HEK293 (cell line): ENCODE data around the gene PIK3R6.

ENCODE experiments used
- CTCF ChIA-PET: fragments of 350-600 bp; formaldehyde crosslinking; extraction: SDS; loops from one replicate; lab custom pipeline; 2021; ENCODE audit warnings: antibody characterized with exemption; lab: Yijun Ruan, JAX
- POLR2A ChIA-PET: fragments of 300-600 bp; formaldehyde crosslinking; extraction: SDS; loops from one replicate; lab custom pipeline; 2020; ENCODE audit warnings: antibody characterized with exemption, inconsistent platforms; lab: Yijun Ruan, JAX
- H3K27ac ChIP-seq: fragments of 200-500 bp; sonication (Bioruptor generic); 2 replicates; pipeline ENCODE4 v1.5.1; 2014; ENCODE audit warnings: low read depth, low read length, control low read depth, inconsistent platforms; ENCODE audit errors: extremely low read depth
- H3K36me3 ChIP-seq, 2 experiments: fragments of 200-500 bp in 1 of 2; sonication (Bioruptor generic) in 1 of 2; 1 replicate in 1 of 2; 2 replicates in 1 of 2; pipeline ENCODE4 v1.5.1; 2014 to 2017; ENCODE audit warnings: inconsistent platforms in 2 of 2, low read length in 2 of 2; ENCODE audit not compliant: control insufficient read depth in 2 of 2, insufficient read depth in 1 of 2
- H3K4me1 ChIP-seq: fragments of 200-500 bp; sonication (Bioruptor generic); 2 replicates; pipeline ENCODE4 v1.5.1; 2014; ENCODE audit warnings: mild to moderate bottlenecking, low read length, inconsistent platforms; ENCODE audit not compliant: control insufficient read depth, insufficient read depth
- H3K4me3 ChIP-seq: 2 replicates; pipeline ENCODE4 v1.5.1; 2011; ENCODE audit warnings: low read depth, mild to moderate bottlenecking, control low read depth, low read length, moderate library complexity
- H3K9me3 ChIP-seq: fragments of 200-500 bp; sonication (Bioruptor generic); 2 replicates; pipeline ENCODE4 v1.5.1; 2014; ENCODE audit warnings: low read depth, low read length, inconsistent platforms; ENCODE audit not compliant: control insufficient read depth, insufficient read depth
- EGR2 ChIP-seq: fragments of 450-650 bp; formaldehyde crosslinking; IDR thresholded peaks from 2 replicates; pipeline ENCODE4 v1.5.1; 2016; ENCODE audit warnings: low read depth, missing biosample characterization, missing genetic modification characterization
- GLI4 ChIP-seq: fragments of 450-650 bp; formaldehyde crosslinking; IDR thresholded peaks from 2 replicates; pipeline ENCODE4 v1.5.1; 2016; ENCODE audit warnings: missing biosample characterization, missing genetic modification characterization
- KLF16 ChIP-seq: fragments of 450-650 bp; formaldehyde crosslinking; IDR thresholded peaks from 2 replicates; pipeline ENCODE4 v1.5.1; 2017; ENCODE audit warnings: missing biosample characterization, missing genetic modification characterization
- KLF9 ChIP-seq: fragments of 450-650 bp; formaldehyde crosslinking; IDR thresholded peaks from 2 replicates; pipeline ENCODE4 v1.5.1; 2016; ENCODE audit warnings: missing biosample characterization, missing genetic modification characterization, low read depth
- MZF1 ChIP-seq: fragments of 450-650 bp; formaldehyde crosslinking; IDR thresholded peaks from 2 replicates; pipeline ENCODE4 v1.5.1; 2017; ENCODE audit warnings: missing biosample characterization, missing genetic modification characterization, borderline replicate concordance
- REPIN1 ChIP-seq: fragments of 450-650 bp; formaldehyde crosslinking; IDR thresholded peaks from 2 replicates; pipeline ENCODE4 v1.5.1; 2017; ENCODE audit warnings: missing biosample characterization, missing genetic modification characterization, low read depth
- ZFP69B ChIP-seq: fragments of 450-650 bp; formaldehyde crosslinking; IDR thresholded peaks from 2 replicates; pipeline ENCODE4 v1.5.1; 2016; ENCODE audit warnings: missing biosample characterization, missing genetic modification characterization
- ZNF132 ChIP-seq: fragments of 450-650 bp; formaldehyde crosslinking; IDR thresholded peaks from 2 replicates; pipeline ENCODE4 v1.5.1; 2017; ENCODE audit warnings: missing biosample characterization, missing genetic modification characterization, borderline replicate concordance
- ZNF146 ChIP-seq: fragments of 450-650 bp; formaldehyde crosslinking; IDR thresholded peaks from 2 replicates; pipeline ENCODE4 v1.5.1; 2016; ENCODE audit warnings: missing biosample characterization, missing genetic modification characterization
- ZNF155 ChIP-seq: fragments of 450-650 bp; formaldehyde crosslinking; IDR thresholded peaks from 2 replicates; pipeline ENCODE4 v1.5.1; 2016; ENCODE audit warnings: missing biosample characterization, missing genetic modification characterization
- ZNF19 ChIP-seq: fragments of 450-650 bp; formaldehyde crosslinking; IDR thresholded peaks from 2 replicates; pipeline ENCODE4; 2016; ENCODE audit warnings: missing biosample characterization, missing genetic modification characterization, low read depth
- ZNF248 ChIP-seq: fragments of 450-650 bp; formaldehyde crosslinking; IDR thresholded peaks from 2 replicates; pipeline ENCODE4 v1.5.1; 2017; ENCODE audit warnings: missing biosample characterization, missing genetic modification characterization
- ZNF350 ChIP-seq: fragments of 450-650 bp; formaldehyde crosslinking; IDR thresholded peaks from 2 replicates; pipeline ENCODE4 v1.5.0; 2017; ENCODE audit warnings: missing biosample characterization, mild to moderate bottlenecking, missing genetic modification characterization
- ZNF423 ChIP-seq: fragments of 450-650 bp; formaldehyde crosslinking; IDR thresholded peaks from 2 replicates; pipeline ENCODE4 v1.5.1; 2016; ENCODE audit warnings: missing biosample characterization, missing genetic modification characterization
- ZNF530 ChIP-seq: fragments of 450-650 bp; formaldehyde crosslinking; IDR thresholded peaks from 2 replicates; pipeline ENCODE4 v1.5.1; 2016; ENCODE audit warnings: low read depth, missing biosample characterization, missing genetic modification characterization
- ZNF549 ChIP-seq: fragments of 450-650 bp; IDR thresholded peaks from 2 replicates; pipeline ENCODE4 v1.5.1; 2018; ENCODE audit warnings: missing biosample characterization, missing genetic modification characterization, mild to moderate bottlenecking, inconsistent platforms, moderate library complexity
- ZNF558 ChIP-seq: fragments of 450-650 bp; formaldehyde crosslinking; IDR thresholded peaks from 2 replicates; pipeline ENCODE4 v1.5.1; 2016; ENCODE audit warnings: missing biosample characterization, missing genetic modification characterization
- ZNF654 ChIP-seq: fragments of 450-650 bp; formaldehyde crosslinking; IDR thresholded peaks from 2 replicates; pipeline ENCODE4 v1.5.1; 2016; ENCODE audit warnings: low read depth, missing biosample characterization, missing genetic modification characterization
- ZNF670 ChIP-seq: fragments of 450-650 bp; formaldehyde crosslinking; IDR thresholded peaks from 2 replicates; pipeline ENCODE4 v1.5.1; 2016; ENCODE audit warnings: missing biosample characterization, missing genetic modification characterization, low read depth
- ZNF785 ChIP-seq: fragments of 450-650 bp; formaldehyde crosslinking; IDR thresholded peaks from 2 replicates; pipeline ENCODE4 v1.5.1; 2016; ENCODE audit warnings: missing biosample characterization, missing genetic modification characterization
- ZNF843 ChIP-seq: fragments of 450-650 bp; formaldehyde crosslinking; IDR thresholded peaks from 2 replicates; pipeline ENCODE4 v1.5.1; 2016; ENCODE audit warnings: missing biosample characterization, missing genetic modification characterization
- TF ChIP-seq, protein P1 (sequence below): fragments of 450-650 bp; formaldehyde crosslinking; IDR thresholded peaks from 2 replicates; pipeline ENCODE4 v1.5.1; 2016; ENCODE audit warnings: missing biosample characterization, missing genetic modification characterization
- TF ChIP-seq, protein P2 (sequence below): fragments of 450-650 bp; formaldehyde crosslinking; conservative IDR thresholded peaks from 2 replicates; pipeline ENCODE4 v1.5.1; 2016; ENCODE audit warnings: low read depth, missing biosample characterization, missing genetic modification characterization
- TF ChIP-seq, protein P3 (sequence below): fragments of 450-650 bp; formaldehyde crosslinking; IDR thresholded peaks from 2 replicates; pipeline ENCODE4 v1.5.1; 2016; ENCODE audit warnings: missing biosample characterization, missing genetic modification characterization

The PIK3R6 gene

DNA sequence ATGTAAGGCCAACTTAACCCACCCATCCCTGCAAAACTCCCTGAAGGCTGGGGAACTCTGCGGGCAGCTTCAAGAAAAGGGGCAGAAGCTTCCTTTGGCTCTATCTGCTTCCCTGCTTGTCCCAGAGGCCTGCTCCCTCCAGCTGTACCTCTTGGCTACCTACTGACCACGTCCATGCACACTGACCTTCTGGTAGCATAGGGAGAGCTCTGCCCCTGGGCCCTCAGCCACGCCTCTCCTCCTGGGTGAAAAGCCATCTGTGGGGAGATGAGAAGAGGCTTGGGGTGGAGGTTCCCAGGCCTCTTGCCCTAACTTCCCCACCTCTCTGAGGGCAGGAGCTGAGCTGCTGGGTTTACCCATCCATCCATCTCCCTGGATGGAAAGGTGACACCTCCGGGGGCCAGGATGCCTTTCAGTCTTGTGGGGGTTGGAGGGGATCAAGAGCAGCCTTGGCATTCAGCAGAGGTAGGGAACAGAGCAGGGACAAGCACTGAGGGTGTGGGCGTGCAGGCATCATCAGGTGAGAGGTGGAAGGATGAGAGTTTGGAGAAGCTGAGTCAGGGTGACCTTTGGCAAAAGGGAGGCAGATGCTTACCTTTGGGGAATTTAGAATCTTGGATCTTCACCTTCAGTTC is 45.0 kb downstream of the PIK3R6 start:
- Histone ChIP-seq H3K27ac (no peak overlapping the region), H3K4me3 (no peak overlapping the region), H3K36me3 (no peaks in the 10 kb centered on the region), H3K9me3 (no peaks in the 10 kb centered on the region), H3K4me1 (no peaks in the 10 kb centered on the region)
- ChIA-PET POLR2A (no interaction called here), CTCF (no interaction called here)
- TF ChIP-seq ZNF558 (tag by site-specific recombination) (no peak), ZNF785 (tag by site-specific recombination) (no peak), ZNF670 (no peak), KLF9 (tag by site-specific recombination) (no peak), ZNF654 (tag by site-specific recombination) (no peak), KLF16 (no peak), ZNF132 (tag by site-specific recombination) (no peak), ZNF423 (tag by site-specific recombination) (no peak), ZNF248 (tag by site-specific recombination) (no peak), ZNF530 (tag by site-specific recombination) (no peak), ZNF19 (tag by site-specific recombination) (no peak), ZNF350 (tag by site-specific recombination) (no peak), ZFP69B (tag by site-specific recombination) (no peak)

DNA sequence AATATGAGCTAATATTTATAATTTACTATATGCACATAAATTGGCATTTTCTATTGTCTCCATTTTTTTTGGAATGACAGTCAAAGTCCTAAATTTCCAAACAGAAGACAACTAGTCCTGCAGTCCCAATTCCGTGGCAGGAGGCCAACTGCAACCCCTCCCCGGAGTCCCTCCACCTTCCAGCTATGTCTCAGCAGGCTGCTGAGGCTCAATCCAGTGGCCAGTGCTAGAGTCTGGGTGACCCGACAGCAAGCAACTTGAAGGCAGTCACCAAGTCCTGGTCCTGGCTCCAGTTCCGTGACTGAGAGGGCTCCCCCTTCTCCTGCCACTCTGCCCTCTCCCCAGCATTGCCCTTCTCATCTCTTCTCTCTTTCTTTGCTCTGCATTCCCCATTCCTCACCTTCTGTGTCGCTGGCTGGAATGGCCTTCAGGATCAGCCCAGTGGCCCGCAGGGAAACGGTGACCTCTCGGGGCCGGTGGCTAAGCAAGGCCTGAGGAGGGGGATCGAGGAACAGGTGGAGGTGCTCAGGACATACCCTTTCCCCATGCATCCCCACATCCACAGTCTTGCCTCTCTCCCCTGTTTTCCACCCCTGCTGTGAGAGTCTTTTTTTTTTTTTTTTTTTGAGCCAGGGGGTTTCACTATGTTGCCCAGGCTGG is 45.9 kb downstream of the PIK3R6 start:
- CTCF ChIA-PET = interaction anchor here (0.7 to 2.0 kb wide), 3 partner anchors 11 to 35 kb away, joined by 3 to 6 read pairs (median 4); no protein-coding TSS in a partner anchor
- Histone ChIP-seq H3K9me3 (no peaks in the 10 kb centered on the region), H3K4me3 (no peak overlapping the region), H3K27ac (no peak overlapping the region), H3K36me3 (no peaks in the 10 kb centered on the region), H3K4me1 (no peaks in the 10 kb centered on the region)
- TF ChIP-seq, protein P1, sequence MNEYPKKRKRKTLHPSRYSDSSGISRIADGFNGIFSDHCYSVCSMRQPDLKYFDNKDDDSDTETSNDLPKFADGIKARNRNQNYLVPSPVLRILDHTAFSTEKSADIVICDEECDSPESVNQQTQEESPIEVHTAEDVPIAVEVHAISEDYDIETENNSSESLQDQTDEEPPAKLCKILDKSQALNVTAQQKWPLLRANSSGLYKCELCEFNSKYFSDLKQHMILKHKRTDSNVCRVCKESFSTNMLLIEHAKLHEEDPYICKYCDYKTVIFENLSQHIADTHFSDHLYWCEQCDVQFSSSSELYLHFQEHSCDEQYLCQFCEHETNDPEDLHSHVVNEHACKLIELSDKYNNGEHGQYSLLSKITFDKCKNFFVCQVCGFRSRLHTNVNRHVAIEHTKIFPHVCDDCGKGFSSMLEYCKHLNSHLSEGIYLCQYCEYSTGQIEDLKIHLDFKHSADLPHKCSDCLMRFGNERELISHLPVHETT (tag by site-specific recombination) = no peak
- TF ChIP-seq ZNF146 (no peak), ZNF155 (tag by site-specific recombination) (no peak), EGR2 (tag by site-specific recombination) (no peak), ZNF549 (no peak), ZNF670 (no peak), GLI4 (tag by site-specific recombination) (no peak), MZF1 (tag by site-specific recombination) (no peak), ZNF843 (tag by site-specific recombination) (no peak), REPIN1 (no peak)
- TF ChIP-seq, protein P2, sequence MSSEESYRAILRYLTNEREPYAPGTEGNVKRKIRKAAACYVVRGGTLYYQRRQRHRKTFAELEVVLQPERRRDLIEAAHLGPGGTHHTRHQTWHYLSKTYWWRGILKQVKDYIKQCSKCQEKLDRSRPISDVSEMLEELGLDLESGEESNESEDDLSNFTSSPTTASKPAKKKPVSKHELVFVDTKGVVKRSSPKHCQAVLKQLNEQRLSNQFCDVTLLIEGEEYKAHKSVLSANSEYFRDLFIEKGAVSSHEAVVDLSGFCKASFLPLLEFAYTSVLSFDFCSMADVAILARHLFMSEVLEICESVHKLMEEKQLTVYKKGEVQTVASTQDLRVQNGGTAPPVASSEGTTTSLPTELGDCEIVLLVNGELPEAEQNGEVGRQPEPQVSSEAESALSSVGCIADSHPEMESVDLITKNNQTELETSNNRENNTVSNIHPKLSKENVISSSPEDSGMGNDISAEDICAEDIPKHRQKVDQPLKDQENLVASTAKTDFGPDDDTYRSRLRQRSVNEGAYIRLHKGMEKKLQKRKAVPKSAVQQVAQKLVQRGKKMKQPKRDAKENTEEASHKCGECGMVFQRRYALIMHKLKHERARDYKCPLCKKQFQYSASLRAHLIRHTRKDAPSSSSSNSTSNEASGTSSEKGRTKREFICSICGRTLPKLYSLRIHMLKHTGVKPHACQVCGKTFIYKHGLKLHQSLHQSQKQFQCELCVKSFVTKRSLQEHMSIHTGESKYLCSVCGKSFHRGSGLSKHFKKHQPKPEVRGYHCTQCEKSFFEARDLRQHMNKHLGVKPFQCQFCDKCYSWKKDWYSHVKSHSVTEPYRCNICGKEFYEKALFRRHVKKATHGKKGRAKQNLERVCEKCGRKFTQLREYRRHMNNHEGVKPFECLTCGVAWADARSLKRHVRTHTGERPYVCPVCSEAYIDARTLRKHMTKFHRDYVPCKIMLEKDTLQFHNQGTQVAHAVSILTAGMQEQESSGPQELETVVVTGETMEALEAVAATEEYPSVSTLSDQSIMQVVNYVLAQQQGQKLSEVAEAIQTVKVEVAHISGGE (tag by site-specific recombination) = no peak
- TF ChIP-seq, protein P3, sequence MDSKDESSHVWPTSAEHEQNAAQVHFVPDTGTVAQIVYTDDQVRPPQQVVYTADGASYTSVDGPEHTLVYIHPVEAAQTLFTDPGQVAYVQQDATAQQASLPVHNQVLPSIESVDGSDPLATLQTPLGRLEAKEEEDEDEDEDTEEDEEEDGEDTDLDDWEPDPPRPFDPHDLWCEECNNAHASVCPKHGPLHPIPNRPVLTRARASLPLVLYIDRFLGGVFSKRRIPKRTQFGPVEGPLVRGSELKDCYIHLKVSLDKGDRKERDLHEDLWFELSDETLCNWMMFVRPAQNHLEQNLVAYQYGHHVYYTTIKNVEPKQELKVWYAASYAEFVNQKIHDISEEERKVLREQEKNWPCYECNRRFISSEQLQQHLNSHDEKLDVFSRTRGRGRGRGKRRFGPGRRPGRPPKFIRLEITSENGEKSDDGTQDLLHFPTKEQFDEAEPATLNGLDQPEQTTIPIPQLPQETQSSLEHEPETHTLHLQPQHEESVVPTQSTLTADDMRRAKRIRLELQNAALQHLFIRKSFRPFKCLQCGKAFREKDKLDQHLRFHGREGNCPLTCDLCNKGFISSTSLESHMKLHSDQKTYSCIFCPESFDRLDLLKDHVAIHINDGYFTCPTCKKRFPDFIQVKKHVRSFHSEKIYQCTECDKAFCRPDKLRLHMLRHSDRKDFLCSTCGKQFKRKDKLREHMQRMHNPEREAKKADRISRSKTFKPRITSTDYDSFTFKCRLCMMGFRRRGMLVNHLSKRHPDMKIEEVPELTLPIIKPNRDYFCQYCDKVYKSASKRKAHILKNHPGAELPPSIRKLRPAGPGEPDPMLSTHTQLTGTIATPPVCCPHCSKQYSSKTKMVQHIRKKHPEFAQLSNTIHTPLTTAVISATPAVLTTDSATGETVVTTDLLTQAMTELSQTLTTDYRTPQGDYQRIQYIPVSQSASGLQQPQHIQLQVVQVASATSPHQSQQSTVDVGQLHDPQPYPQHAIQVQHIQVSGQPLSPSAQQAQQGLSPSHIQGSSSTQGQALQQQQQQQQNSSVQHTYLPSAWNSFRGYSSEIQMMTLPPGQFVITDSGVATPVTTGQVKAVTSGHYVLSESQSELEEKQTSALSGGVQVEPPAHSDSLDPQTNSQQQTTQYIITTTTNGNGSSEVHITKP (tag by site-specific recombination) = no peak
- POLR2A ChIA-PET = no interaction called here
